Astrocyte (in vitro differentiated cells and primary cell): ENCODE measurements around the gene GREB1.

Experiments
- EZH2 ChIP-seq: IDR thresholded peaks from 2 replicates; pipeline ENCODE4 v1.6.1; 2012; ENCODE audit warnings: mild to moderate bottlenecking, low read length, inconsistent platforms; ENCODE audit not compliant: insufficient read depth
- TF ChIP-seq, protein P1 (sequence below): IDR thresholded peaks from 2 replicates; pipeline ENCODE4 v1.5.1; 2011; ENCODE audit warnings: low read depth, mild to moderate bottlenecking, inconsistent platforms, low read length, moderate library complexity; ENCODE audit not compliant: insufficient read depth

DNA sequence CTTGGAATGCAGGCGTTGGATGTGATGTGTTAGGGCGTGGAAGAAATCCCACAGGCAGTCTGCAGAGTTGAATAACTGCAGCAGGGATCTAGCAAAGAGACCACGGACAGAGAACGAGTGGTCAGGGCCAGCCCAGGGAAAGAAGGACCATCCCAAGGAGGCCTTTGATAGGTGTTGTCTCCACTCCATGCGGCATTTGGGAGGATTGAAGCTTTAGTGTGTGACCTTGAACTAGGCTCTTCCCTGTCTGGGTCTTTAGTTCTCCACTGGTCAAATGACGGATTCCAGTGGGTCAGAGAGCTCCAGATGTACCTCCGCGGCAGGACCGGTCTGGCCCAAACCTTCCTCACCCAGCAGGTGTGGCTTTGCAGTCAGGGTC lies 18.4 kb downstream of the GREB1 start:
- TF ChIP-seq, protein P1, sequence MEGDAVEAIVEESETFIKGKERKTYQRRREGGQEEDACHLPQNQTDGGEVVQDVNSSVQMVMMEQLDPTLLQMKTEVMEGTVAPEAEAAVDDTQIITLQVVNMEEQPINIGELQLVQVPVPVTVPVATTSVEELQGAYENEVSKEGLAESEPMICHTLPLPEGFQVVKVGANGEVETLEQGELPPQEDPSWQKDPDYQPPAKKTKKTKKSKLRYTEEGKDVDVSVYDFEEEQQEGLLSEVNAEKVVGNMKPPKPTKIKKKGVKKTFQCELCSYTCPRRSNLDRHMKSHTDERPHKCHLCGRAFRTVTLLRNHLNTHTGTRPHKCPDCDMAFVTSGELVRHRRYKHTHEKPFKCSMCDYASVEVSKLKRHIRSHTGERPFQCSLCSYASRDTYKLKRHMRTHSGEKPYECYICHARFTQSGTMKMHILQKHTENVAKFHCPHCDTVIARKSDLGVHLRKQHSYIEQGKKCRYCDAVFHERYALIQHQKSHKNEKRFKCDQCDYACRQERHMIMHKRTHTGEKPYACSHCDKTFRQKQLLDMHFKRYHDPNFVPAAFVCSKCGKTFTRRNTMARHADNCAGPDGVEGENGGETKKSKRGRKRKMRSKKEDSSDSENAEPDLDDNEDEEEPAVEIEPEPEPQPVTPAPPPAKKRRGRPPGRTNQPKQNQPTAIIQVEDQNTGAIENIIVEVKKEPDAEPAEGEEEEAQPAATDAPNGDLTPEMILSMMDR, result no peak
- TF ChIP-seq EZH2, result no peak
